Stimulated activated CD8-positive, alpha-beta memory T cell treated with anti-CD3 and anti-CD28 coated beads, Interleukin-4, amount 100 ng/mL, for 48 hours (primary cell): Measurements from ENCODE around the gene DNAJC15.
"Not testable (repeated sequence)": the region's sequence is repeated elsewhere in the genome, so short reads cannot be mapped to it uniquely, and the experiment has no call there.

ENCODE experiments used
- DNase-seq: peaks from one replicate; pipeline ENCODE4 v3.0.0-alpha.2; 2020

DNAJC15 gene

GRCh38 chr13:43023289-43023963 is at the start of gene DNAJC15:
TSS of gene DNAJC15 (plus strand) at chr13:43023586. CDS start at chr13:43023627, 41 bp downstream.
- DNase-seq, result peak; percentile 86

- DNase-seq, result no peak
These were observed 47.3 kb upstream of the DNAJC15 start for GRCh38 chr13:42976066-42976465.

GRCh38 chr13:42977219-42977659 is 46.1 kb upstream of the DNAJC15 start:
- no peak for DNase-seq

- DNase-seq, result no peak
These were observed 42.1 kb upstream of the DNAJC15 start for GRCh38 chr13:42981317-42981716.

GRCh38 chr13:42981853-42982252 is 41.5 kb upstream of the DNAJC15 start:
- no peak for DNase-seq

GRCh38 chr13:42984026-42984425 is 39.4 kb upstream of the DNAJC15 start:
- no peak for DNase-seq

GRCh38 chr13:42984691-42985090 is 38.7 kb upstream of the DNAJC15 start:
- no peak for DNase-seq

GRCh38 chr13:42985312-42986175 is 37.8 kb upstream of the DNAJC15 start:
- DNase-seq, result no peak

GRCh38 chr13:42986176-42986574 is 37.2 kb upstream of the DNAJC15 start:
- no peak for DNase-seq

- no peak for DNase-seq
These were observed 32.8 kb upstream of the DNAJC15 start for GRCh38 chr13:42990291-42991232.

GRCh38 chr13:42991233-42991897 is 32.0 kb upstream of the DNAJC15 start:
- not testable (repeated sequence) for DNase-seq

GRCh38 chr13:42991898-42992763 is 31.3 kb upstream of the DNAJC15 start, which contains the start of gene EPSTI1:
TSS of gene EPSTI1 (minus strand) at chr13:42992241. CDS start at chr13:42992165, 76 bp downstream.
- peak; percentile 79 for DNase-seq

- DNase-seq, result no peak
These were observed 30.6 kb upstream of the DNAJC15 start for GRCh38 chr13:42992764-42993122.

GRCh38 chr13:42994878-42995277 is 28.5 kb upstream of the DNAJC15 start:
- no peak for DNase-seq

- no peak for DNase-seq
These were observed 26.8 kb upstream of the DNAJC15 start for GRCh38 chr13:42996584-42996983.

- DNase-seq, result no peak
These were observed 26.0 kb upstream of the DNAJC15 start for GRCh38 chr13:42997381-42997780.

- DNase-seq, result no peak
These were observed 23.9 kb upstream of the DNAJC15 start for GRCh38 chr13:42999491-42999890.

GRCh38 chr13:43000676-43001075 is 22.7 kb upstream of the DNAJC15 start:
- no peak for DNase-seq

- DNase-seq, result no peak
These were observed 21.4 kb upstream of the DNAJC15 start for GRCh38 chr13:43002021-43002420.

GRCh38 chr13:43003010-43003409 is 20.4 kb upstream of the DNAJC15 start:
- DNase-seq, result no peak

GRCh38 chr13:43003729-43004128 is 19.7 kb upstream of the DNAJC15 start:
- no peak for DNase-seq
